ENCODE results near the gene SPAG6.

SPAG6 gene

DNA sequence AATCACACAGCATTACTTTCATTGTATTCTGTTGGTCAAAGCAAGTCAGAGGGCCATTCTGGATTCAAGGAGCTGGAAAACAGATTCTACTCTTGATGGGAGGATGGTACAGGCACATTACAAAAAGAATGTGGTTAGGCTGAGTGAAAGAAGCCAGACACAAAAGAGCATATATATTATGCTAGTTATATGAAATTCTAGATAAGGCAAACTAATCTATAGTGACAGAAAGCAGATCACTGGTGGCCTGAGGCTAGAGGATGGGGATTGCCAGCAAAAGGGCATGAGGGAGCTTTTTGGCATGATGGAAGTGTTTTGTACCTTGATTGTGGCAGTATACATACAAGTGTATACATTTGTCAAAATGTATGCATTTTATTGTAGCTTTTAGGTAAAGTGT, 96.8 kb downstream of the SPAG6 start:
- no peaks in the 10 kb centered on the region for H3K27me3 ChIP-seq (ENCODE audit: low read depth, low read length)
- no peak overlapping the region for H3K4me3 ChIP-seq (ENCODE audit: low read depth in 1 of 2, low read length in 2 of 2)
- no peaks in the 10 kb centered on the region for H3K9me3 ChIP-seq (ENCODE audit: control insufficient read depth in 1 of 2, low read length in 2 of 2)
- no peak overlapping the region for H3K27ac ChIP-seq (ENCODE audit: low read length)
- peaks cover 9 to 11% of the 10 kb centered on the region in 2 donors for H3K4me1 ChIP-seq (ENCODE audit: control insufficient read depth in 1 of 2, insufficient read depth in 2 of 2, low read length in 2 of 2)
- H3K36me3 ChIP-seq (ENCODE audit: control insufficient read depth in 1 of 2, insufficient read depth in 2 of 2, low read length in 2 of 2): no peaks in the 10 kb centered on the region

DNA sequence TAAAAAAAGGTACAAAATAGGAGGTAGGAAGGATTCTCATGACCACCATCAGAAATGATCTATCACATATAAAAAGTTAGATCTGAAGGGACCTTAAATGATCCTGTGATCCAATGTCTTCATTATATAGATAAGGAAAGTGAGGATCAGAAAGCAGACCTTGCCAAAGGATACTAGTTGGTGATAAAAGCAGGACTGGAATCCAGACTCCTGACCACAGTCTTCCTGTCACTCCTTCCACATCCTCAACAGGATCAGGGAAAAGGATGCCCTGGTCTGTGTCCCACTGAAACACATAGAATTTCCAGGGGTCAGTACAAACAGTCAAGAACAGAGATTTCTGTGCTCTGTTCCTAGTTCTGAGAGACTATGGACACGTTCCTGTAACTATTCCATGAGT, 97.2 kb downstream of the SPAG6 start:
- no peak overlapping the region for H3K27ac ChIP-seq (ENCODE audit: low read length)
- H3K36me3 ChIP-seq (ENCODE audit: control insufficient read depth in 1 of 2, insufficient read depth in 2 of 2, low read length in 2 of 2): no peaks in the 10 kb centered on the region
- no peak overlapping the region for H3K4me3 ChIP-seq (ENCODE audit: low read depth in 1 of 2, low read length in 2 of 2)
- no peaks in the 10 kb centered on the region for H3K9me3 ChIP-seq (ENCODE audit: control insufficient read depth in 1 of 2, low read length in 2 of 2)
- H3K4me1 ChIP-seq (ENCODE audit: control insufficient read depth in 1 of 2, insufficient read depth in 2 of 2, low read length in 2 of 2): peaks cover 9 to 11% of the 10 kb centered on the region in 2 donors
- no peaks in the 10 kb centered on the region for H3K27me3 ChIP-seq (ENCODE audit: low read depth, low read length)

DNA sequence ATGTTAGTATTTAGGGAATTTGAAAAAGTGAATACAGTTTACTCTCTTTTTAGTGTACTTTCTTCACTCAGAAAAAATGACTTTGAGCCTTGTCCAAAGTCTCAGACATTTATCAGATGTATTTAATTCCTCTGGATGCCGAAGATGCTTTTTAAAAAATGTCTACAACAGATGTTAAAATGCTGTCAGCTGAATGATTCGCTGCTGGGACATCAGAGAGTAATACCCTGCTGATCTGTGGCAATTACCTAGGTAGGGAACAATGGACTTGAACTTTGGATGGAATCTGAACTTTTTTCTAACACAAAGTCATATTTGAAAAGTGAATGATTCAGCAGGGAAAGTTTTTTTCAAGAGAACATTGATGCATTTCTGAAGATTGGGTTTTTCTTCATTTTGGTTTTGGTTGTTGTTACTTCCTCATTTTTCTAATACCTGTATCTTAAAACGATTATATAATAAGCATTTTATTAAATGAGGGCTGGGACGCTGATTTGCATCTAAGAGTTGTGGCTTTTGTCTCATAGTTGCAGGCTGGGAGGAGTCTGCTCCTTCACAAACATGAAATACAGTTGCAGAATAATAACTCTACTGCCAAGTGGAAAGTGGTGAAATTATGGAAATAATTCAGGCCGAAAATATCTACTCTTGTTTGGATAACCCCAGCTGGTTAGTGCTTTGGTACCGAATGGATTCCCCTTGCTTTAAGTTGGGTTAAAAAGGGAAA, 98.0 kb downstream of the SPAG6 start:
- H3K4me3 ChIP-seq (ENCODE audit: low read depth in 1 of 2, low read length in 2 of 2): no peak overlapping the region
- no peaks in the 10 kb centered on the region for H3K36me3 ChIP-seq (ENCODE audit: control insufficient read depth in 1 of 2, insufficient read depth in 2 of 2, low read length in 2 of 2)
- no peaks in the 10 kb centered on the region for H3K9me3 ChIP-seq (ENCODE audit: control insufficient read depth in 1 of 2, low read length in 2 of 2)
- H3K4me1 ChIP-seq (ENCODE audit: control insufficient read depth in 1 of 2, insufficient read depth in 2 of 2, low read length in 2 of 2): peaks cover 7 to 8% of the 10 kb centered on the region in 2 donors
- H3K27ac ChIP-seq (ENCODE audit: low read length): no peak overlapping the region
- no peaks in the 10 kb centered on the region for H3K27me3 ChIP-seq (ENCODE audit: low read depth, low read length)

DNA sequence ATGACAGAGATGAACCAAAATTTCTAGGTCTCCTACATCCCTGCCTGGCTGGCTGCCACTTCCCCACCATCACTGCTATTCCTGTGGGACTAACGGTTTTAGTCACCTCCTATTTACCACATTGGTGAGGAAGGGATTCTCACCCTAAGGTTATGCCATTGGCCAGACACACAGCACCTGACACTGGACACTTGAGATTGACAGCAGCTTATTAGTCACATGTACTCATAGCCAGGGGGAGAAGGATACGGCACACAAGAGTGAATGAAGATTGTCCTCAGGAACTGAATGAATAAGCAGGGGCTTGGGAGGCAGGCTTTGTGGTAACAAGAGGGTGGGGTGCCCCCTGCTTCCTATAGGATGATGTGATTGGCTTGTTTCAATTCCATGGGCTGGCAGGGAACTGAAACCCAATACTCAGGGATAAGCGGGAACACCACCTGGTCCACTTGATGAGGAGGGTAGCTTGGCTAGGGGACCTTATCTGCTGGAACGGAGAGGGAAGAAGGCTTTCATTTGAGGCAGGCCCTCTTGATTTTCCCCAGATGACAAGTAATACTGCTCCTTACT, 99.0 kb downstream of the SPAG6 start:
- Histone ChIP-seq H3K4me3 (ENCODE audit: low read depth in 1 of 2, low read length in 2 of 2) (no peak overlapping the region), H3K9me3 (ENCODE audit: control insufficient read depth in 1 of 2, low read length in 2 of 2) (no peaks in the 10 kb centered on the region), H3K4me1 (ENCODE audit: control insufficient read depth in 1 of 2, insufficient read depth in 2 of 2, low read length in 2 of 2) (no peaks in the 10 kb centered on the region), H3K36me3 (ENCODE audit: control insufficient read depth in 1 of 2, insufficient read depth in 2 of 2, low read length in 2 of 2) (no peaks in the 10 kb centered on the region), H3K27me3 (ENCODE audit: low read depth, low read length) (no peaks in the 10 kb centered on the region), H3K27ac (ENCODE audit: low read length) (no peak overlapping the region)

DNA sequence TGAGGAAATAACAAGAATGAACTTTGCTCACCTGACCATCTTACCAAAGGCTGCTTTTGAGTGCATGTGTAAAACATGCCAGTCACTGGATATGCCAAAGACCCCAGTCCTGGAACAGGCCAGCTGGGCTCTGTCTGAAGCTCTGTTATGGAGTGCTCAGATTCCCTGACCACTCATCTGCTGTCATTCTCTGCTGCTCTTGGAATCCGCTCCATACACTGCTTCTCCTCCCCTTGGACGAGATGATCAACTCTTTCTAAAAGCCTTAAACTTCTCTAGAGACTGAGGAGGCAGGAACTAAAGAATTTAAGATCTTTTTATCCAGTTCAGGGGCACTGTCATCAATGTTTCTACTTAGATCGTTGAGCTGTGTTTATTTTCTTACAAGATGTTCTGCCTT, 100.2 kb downstream of the SPAG6 start:
- H3K27ac ChIP-seq (ENCODE audit: low read length): no peak overlapping the region
- no peaks in the 10 kb centered on the region for H3K36me3 ChIP-seq (ENCODE audit: control insufficient read depth in 1 of 2, insufficient read depth in 2 of 2, low read length in 2 of 2)
- H3K4me3 ChIP-seq (ENCODE audit: low read depth in 1 of 2, low read length in 2 of 2): no peak overlapping the region
- H3K4me1 ChIP-seq (ENCODE audit: control insufficient read depth in 1 of 2, insufficient read depth in 2 of 2, low read length in 2 of 2): no peaks in the 10 kb centered on the region
- no peaks in the 10 kb centered on the region for H3K9me3 ChIP-seq (ENCODE audit: control insufficient read depth in 1 of 2, low read length in 2 of 2)
- H3K27me3 ChIP-seq (ENCODE audit: low read depth, low read length): no peaks in the 10 kb centered on the region

DNA sequence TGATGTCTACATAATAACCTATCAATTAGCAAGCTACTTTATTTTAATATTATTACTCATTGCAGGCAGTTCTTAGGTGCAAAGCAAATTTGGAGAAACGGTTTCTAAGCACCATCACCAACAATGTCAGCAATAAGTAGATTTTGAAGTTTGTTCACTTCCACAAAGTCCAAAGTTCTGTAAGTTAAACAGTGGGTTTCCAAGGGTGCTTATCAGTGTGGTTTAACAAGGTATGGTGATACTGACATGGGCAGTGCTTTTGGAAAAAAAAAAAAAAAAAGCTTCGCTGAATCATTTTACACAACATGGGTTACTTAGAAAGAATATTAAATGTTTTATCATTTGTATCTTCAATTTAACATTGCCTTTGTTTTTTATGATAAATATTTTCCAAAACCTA, 101.8 kb downstream of the SPAG6 start:
- no peak overlapping the region for H3K27ac ChIP-seq (ENCODE audit: low read length)
- H3K9me3 ChIP-seq (ENCODE audit: control insufficient read depth in 1 of 2, low read length in 2 of 2): no peaks in the 10 kb centered on the region
- no peaks in the 10 kb centered on the region for H3K4me1 ChIP-seq (ENCODE audit: control insufficient read depth in 1 of 2, insufficient read depth in 2 of 2, low read length in 2 of 2)

DNA sequence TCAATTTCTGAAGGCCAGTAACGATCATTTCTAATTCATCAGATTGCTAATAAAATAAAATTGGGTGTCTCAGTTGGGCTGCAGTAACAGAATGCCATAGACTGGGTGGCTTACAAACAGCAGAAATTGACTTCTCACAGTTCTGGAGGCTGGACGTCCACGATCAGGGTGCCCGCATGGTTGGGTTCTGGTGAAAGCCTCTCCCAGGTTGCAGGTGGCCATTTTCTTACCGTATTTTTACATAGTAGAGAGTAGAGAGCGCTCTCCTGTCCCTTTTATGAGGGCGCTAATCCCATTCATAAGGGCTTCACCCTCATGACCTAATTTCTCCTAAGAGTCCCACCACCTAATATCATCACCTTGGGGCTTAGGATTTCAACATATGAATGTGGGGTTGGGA, 106.0 kb downstream of the SPAG6 start:
- Histone ChIP-seq H3K9me3 (ENCODE audit: control insufficient read depth in 1 of 2, low read length in 2 of 2) (no peaks in the 10 kb centered on the region), H3K4me1 (ENCODE audit: control insufficient read depth in 1 of 2, insufficient read depth in 2 of 2, low read length in 2 of 2) (no peaks in the 10 kb centered on the region), H3K27ac (ENCODE audit: low read length) (no peak overlapping the region), H3K4me3 (ENCODE audit: low read depth in 1 of 2, low read length in 2 of 2) (no peak overlapping the region), H3K36me3 (ENCODE audit: control insufficient read depth in 1 of 2, insufficient read depth in 2 of 2, low read length in 2 of 2) (no peaks in the 10 kb centered on the region), H3K27me3 (ENCODE audit: low read depth, low read length) (no peaks in the 10 kb centered on the region)

More for the DNA sequence above, 101.8 kb downstream of the SPAG6 start:
- H3K27me3 ChIP-seq (ENCODE audit: low read depth, low read length): no peaks in the 10 kb centered on the region
- no peaks in the 10 kb centered on the region for H3K36me3 ChIP-seq (ENCODE audit: control insufficient read depth in 1 of 2, insufficient read depth in 2 of 2, low read length in 2 of 2)
- no peak overlapping the region for H3K4me3 ChIP-seq (ENCODE audit: low read depth in 1 of 2, low read length in 2 of 2)

DNA sequence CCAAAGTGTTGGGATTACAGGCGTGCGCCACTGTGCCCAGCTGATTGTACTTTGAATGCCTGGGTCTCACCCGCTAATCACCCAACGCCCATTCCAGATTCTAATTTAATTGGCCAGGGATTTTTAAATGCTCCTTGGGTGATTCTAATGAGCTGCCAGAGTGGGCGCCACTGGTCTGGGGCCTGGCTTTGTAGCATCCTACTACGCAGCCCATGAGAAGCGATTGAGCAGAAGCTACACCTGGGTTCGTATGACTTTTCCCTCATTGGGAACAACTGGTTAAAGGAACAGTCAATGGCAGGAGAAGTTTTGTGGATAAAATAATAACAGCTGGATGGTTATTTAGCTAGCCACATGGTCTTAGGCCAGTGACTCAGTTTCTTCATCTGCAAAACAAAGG, 108.0 kb downstream of the SPAG6 start:
- Histone ChIP-seq H3K9me3 (ENCODE audit: control insufficient read depth in 1 of 2, low read length in 2 of 2) (no peaks in the 10 kb centered on the region), H3K27ac (ENCODE audit: low read length) (no peak overlapping the region), H3K4me3 (ENCODE audit: low read depth in 1 of 2, low read length in 2 of 2) (no peak overlapping the region), H3K27me3 (ENCODE audit: low read depth, low read length) (no peaks in the 10 kb centered on the region), H3K36me3 (ENCODE audit: control insufficient read depth in 1 of 2, insufficient read depth in 2 of 2, low read length in 2 of 2) (no peaks in the 10 kb centered on the region), H3K4me1 (ENCODE audit: control insufficient read depth in 1 of 2, insufficient read depth in 2 of 2, low read length in 2 of 2) (no peaks in the 10 kb centered on the region)

DNA sequence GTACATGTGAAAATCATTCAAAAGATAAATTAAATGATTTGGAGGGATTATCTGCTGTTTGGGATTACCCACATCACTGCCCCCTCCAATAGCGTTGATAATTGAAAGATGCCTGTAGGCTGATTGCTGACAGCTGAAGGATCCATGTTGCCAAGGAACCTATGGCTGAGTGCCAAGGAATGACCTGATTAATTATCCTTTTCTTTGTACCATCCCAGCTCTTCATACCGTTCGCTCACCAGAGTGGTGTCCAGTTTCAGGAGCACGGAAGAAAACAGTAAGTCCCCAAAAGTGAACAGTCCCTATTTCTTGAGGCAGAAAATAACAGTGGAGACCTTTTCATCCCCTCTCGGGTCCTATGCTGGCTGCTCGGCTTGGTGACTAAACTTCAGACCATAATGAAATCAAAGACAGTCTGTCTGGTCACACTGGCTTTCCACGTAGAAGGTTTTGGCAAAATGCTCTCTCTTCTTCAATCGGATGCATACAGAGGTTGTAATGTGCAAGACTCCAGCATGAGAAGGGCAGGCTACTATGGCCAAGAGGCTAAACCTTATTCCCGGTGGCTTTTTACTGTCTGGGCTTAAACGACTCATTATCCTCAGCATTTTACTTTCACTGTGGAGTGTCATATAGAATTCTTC, 108.8 kb downstream of the SPAG6 start:
- no peaks in the 10 kb centered on the region for H3K9me3 ChIP-seq (ENCODE audit: control insufficient read depth in 1 of 2, low read length in 2 of 2)
- no peaks in the 10 kb centered on the region for H3K4me1 ChIP-seq (ENCODE audit: control insufficient read depth in 1 of 2, insufficient read depth in 2 of 2, low read length in 2 of 2)
- H3K27ac ChIP-seq (ENCODE audit: low read length): no peak overlapping the region
- H3K27me3 ChIP-seq (ENCODE audit: low read depth, low read length): no peaks in the 10 kb centered on the region
- no peaks in the 10 kb centered on the region for H3K36me3 ChIP-seq (ENCODE audit: control insufficient read depth in 1 of 2, insufficient read depth in 2 of 2, low read length in 2 of 2)
- no peak overlapping the region for H3K4me3 ChIP-seq (ENCODE audit: low read depth in 1 of 2, low read length in 2 of 2)

DNA sequence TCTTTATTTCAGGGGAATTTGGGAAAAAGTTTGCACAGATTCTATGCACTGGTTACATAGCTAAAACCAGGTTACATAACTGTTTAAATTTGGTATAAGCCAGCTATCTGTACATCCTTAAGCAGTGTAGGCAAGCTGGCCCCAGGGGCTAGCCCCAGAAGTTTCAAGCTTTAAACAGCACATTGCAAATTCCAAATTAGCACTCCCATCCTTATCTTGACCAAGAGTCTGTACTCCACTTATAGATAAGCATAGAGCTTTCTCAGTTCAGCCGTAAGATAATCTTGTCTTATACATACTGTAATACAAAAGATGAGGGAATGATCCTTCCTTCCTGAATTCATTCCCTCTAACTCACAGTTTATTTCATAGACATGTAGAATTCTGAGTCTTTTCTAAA, 109.3 kb downstream of the SPAG6 start:
- Histone ChIP-seq H3K27me3 (ENCODE audit: low read depth, low read length) (no peaks in the 10 kb centered on the region), H3K9me3 (ENCODE audit: control insufficient read depth in 1 of 2, low read length in 2 of 2) (no peaks in the 10 kb centered on the region), H3K27ac (ENCODE audit: low read length) (no peak overlapping the region), H3K36me3 (ENCODE audit: control insufficient read depth in 1 of 2, insufficient read depth in 2 of 2, low read length in 2 of 2) (no peaks in the 10 kb centered on the region), H3K4me3 (ENCODE audit: low read depth in 1 of 2, low read length in 2 of 2) (no peak overlapping the region), H3K4me1 (ENCODE audit: control insufficient read depth in 1 of 2, insufficient read depth in 2 of 2, low read length in 2 of 2) (no peaks in the 10 kb centered on the region)

DNA sequence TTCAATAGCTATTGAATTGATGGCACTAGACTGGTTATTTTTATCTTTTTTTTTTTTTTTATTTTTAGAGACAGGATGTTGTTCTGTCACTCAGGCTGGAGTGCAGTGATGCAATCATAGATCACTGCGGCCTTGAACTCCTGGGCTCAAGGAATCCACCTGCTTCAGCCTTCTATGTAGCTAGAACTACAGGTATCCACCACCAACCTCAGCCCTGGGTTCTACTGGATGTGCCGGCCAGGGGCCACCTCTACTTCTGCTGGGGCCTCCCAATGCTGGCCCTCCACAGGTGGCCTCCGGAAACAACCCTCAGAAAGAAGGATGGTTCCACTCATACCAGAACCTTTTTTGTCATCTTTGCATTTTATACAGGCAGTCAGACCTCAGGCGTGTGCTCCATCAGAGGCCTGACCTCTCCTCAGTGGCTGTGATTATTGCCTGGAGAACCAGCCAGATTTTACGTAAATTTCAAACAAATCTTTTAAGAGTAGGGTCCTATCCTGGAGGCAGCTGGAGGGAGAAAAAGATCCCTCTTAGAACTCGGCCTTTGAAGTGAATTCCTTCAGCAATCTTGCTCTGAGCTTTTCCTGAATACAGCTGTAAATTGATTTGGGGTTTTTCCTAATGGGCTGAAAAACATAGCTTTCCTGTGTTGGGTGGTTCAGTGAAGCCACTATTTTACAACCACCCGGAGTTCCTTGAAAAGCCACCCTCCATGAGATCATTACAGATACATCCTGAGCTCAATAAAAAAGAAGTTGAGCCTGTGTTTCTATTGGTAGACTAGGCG, 110.0 kb downstream of the SPAG6 start:
- Histone ChIP-seq H3K4me1 (ENCODE audit: control insufficient read depth in 1 of 2, insufficient read depth in 2 of 2, low read length in 2 of 2) (no peaks in the 10 kb centered on the region), H3K36me3 (ENCODE audit: control insufficient read depth in 1 of 2, insufficient read depth in 2 of 2, low read length in 2 of 2) (no peaks in the 10 kb centered on the region), H3K27me3 (ENCODE audit: low read depth, low read length) (no peaks in the 10 kb centered on the region), H3K4me3 (ENCODE audit: low read depth in 1 of 2, low read length in 2 of 2) (no peak overlapping the region), H3K27ac (ENCODE audit: low read length) (no peak overlapping the region), H3K9me3 (ENCODE audit: control insufficient read depth in 1 of 2, low read length in 2 of 2) (no peaks in the 10 kb centered on the region)

Data from muscle layer of duodenum (tissue), 2 donors.